Measurements from ENCODE around the gene STING1. TPM values are rescaled to one million over a fixed set of nuclear protein-coding genes. Genes with fewer than 3 reads are reported as not detected.

The STING1 gene
- total and polyA plus RNA-seq, 10 of the 15 experiments (the other 5 are each of a cell fraction or from before 2014, with no cell fraction given): 10.1 to 56.1 (median 41.0) TPM

DNA sequence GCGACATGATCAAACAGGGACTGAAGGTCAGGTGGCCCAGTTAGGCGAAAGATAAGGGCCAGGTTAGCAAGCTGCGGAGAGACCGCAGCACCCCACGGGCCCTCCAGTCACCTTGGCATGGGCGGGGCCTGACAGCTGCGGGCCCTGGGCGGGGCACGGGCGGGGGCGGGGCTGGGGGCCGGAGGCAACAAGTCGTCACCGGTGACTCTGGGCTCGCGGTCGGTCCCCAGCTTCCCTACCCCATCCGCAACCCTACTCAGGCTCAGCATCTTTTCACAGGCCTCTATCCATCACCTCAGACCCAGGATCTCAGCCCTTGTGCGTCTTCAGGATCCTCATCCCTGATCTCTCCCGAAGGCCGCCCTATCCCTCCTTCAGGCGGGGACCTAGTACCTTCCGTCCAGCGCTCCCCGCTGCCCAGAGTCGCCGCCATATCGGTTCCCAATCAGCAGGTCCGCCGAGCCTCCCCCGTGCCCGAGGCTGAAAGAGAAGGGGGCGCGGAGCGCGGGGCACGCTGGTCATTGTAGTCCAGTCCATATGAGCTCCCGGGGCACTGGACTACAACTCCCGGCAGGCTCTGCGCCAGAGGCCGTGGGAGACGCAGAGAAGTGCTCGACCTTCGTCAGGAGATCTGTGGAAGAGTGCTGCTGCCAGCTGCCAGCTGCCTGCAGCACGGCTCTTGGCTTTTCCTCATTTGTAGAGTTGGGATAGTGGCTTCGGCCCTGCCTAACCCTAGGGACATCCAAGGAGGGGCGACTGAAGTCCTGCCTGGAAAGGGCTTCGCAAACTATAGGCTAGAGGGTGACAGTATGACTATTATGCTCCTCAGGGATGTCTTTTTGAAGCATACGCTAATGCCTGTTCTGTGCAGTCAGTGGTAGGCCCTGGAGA lies 43.3 kb downstream of the STING1 start, which contains the start of gene DNAJC18 (continued):
- TF ChIP-seq, protein P1, sequence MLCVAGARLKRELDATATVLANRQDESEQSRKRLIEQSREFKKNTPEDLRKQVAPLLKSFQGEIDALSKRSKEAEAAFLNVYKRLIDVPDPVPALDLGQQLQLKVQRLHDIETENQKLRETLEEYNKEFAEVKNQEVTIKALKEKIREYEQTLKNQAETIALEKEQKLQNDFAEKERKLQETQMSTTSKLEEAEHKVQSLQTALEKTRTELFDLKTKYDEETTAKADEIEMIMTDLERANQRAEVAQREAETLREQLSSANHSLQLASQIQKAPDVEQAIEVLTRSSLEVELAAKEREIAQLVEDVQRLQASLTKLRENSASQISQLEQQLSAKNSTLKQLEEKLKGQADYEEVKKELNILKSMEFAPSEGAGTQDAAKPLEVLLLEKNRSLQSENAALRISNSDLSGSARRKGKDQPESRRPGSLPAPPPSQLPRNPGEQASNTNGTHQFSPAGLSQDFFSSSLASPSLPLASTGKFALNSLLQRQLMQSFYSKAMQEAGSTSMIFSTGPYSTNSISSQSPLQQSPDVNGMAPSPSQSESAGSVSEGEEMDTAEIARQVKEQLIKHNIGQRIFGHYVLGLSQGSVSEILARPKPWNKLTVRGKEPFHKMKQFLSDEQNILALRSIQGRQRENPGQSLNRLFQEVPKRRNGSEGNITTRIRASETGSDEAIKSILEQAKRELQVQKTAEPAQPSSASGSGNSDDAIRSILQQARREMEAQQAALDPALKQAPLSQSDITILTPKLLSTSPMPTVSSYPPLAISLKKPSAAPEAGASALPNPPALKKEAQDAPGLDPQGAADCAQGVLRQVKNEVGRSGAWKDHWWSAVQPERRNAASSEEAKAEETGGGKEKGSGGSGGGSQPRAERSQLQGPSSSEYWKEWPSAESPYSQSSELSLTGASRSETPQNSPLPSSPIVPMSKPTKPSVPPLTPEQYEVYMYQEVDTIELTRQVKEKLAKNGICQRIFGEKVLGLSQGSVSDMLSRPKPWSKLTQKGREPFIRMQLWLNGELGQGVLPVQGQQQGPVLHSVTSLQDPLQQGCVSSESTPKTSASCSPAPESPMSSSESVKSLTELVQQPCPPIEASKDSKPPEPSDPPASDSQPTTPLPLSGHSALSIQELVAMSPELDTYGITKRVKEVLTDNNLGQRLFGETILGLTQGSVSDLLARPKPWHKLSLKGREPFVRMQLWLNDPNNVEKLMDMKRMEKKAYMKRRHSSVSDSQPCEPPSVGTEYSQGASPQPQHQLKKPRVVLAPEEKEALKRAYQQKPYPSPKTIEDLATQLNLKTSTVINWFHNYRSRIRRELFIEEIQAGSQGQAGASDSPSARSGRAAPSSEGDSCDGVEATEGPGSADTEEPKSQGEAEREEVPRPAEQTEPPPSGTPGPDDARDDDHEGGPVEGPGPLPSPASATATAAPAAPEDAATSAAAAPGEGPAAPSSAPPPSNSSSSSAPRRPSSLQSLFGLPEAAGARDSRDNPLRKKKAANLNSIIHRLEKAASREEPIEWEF (IDR thresholded peaks at IDR 0.05; ENCODE audit: insufficient replicate concordance, low read depth, low read length): no peak
- TF ChIP-seq, protein P2, sequence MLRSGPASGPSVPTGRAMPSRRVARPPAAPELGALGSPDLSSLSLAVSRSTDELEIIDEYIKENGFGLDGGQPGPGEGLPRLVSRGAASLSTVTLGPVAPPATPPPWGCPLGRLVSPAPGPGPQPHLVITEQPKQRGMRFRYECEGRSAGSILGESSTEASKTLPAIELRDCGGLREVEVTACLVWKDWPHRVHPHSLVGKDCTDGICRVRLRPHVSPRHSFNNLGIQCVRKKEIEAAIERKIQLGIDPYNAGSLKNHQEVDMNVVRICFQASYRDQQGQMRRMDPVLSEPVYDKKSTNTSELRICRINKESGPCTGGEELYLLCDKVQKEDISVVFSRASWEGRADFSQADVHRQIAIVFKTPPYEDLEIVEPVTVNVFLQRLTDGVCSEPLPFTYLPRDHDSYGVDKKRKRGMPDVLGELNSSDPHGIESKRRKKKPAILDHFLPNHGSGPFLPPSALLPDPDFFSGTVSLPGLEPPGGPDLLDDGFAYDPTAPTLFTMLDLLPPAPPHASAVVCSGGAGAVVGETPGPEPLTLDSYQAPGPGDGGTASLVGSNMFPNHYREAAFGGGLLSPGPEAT (IDR thresholded peaks at IDR 0.05; ENCODE audit: low read depth): peak; percentile 56; the same call in 1 of the 2 replicates
- TF ChIP-seq IKZF2 (IDR thresholded peaks at IDR 0.05) (peak in 1 of 2 experiments; percentile 68; a peak in 2 of 4 replicates), PAX8 (IDR thresholded peaks at IDR 0.05) (no peak), SPI1 (IDR thresholded peaks at IDR 0.05; ENCODE audit: borderline replicate concordance, insufficient read depth, low read depth, low read length) (no peak), ZNF207 (IDR thresholded peaks at IDR 0.05; ENCODE audit: borderline replicate concordance) (peak; percentile 92), POLR2A (IDR thresholded peaks at IDR 0.05; ENCODE audit: low read depth, low read length) (peak; percentile 74), BCL11A (IDR thresholded peaks at IDR 0.05; ENCODE audit: low read depth, low read length) (no peak)
- TF ChIP-seq, protein P3, sequence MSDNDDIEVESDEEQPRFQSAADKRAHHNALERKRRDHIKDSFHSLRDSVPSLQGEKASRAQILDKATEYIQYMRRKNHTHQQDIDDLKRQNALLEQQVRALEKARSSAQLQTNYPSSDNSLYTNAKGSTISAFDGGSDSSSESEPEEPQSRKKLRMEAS (IDR thresholded peaks at IDR 0.05; ENCODE audit: low read depth, low read length): no peak; the same call in 1 of the 2 replicates
- TF ChIP-seq, protein P4, sequence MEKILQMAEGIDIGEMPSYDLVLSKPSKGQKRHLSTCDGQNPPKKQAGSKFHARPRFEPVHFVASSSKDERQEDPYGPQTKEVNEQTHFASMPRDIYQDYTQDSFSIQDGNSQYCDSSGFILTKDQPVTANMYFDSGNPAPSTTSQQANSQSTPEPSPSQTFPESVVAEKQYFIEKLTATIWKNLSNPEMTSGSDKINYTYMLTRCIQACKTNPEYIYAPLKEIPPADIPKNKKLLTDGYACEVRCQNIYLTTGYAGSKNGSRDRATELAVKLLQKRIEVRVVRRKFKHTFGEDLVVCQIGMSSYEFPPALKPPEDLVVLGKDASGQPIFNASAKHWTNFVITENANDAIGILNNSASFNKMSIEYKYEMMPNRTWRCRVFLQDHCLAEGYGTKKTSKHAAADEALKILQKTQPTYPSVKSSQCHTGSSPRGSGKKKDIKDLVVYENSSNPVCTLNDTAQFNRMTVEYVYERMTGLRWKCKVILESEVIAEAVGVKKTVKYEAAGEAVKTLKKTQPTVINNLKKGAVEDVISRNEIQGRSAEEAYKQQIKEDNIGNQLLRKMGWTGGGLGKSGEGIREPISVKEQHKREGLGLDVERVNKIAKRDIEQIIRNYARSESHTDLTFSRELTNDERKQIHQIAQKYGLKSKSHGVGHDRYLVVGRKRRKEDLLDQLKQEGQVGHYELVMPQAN (conservative IDR thresholded peaks at IDR 0.05): peak; percentile 74
- TF ChIP-seq, protein P5, sequence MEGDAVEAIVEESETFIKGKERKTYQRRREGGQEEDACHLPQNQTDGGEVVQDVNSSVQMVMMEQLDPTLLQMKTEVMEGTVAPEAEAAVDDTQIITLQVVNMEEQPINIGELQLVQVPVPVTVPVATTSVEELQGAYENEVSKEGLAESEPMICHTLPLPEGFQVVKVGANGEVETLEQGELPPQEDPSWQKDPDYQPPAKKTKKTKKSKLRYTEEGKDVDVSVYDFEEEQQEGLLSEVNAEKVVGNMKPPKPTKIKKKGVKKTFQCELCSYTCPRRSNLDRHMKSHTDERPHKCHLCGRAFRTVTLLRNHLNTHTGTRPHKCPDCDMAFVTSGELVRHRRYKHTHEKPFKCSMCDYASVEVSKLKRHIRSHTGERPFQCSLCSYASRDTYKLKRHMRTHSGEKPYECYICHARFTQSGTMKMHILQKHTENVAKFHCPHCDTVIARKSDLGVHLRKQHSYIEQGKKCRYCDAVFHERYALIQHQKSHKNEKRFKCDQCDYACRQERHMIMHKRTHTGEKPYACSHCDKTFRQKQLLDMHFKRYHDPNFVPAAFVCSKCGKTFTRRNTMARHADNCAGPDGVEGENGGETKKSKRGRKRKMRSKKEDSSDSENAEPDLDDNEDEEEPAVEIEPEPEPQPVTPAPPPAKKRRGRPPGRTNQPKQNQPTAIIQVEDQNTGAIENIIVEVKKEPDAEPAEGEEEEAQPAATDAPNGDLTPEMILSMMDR (IDR thresholded peaks at IDR 0.05 in 2 of 3, conservative IDR thresholded peaks at IDR 0.05 in 1 of 3; ENCODE audit: control insufficient read depth in 2 of 3, extremely low read depth in 1 of 3, insufficient read depth in 1 of 3, low read depth in 3 of 3, low read length in 3 of 3): no peak
- TF ChIP-seq, protein P6, sequence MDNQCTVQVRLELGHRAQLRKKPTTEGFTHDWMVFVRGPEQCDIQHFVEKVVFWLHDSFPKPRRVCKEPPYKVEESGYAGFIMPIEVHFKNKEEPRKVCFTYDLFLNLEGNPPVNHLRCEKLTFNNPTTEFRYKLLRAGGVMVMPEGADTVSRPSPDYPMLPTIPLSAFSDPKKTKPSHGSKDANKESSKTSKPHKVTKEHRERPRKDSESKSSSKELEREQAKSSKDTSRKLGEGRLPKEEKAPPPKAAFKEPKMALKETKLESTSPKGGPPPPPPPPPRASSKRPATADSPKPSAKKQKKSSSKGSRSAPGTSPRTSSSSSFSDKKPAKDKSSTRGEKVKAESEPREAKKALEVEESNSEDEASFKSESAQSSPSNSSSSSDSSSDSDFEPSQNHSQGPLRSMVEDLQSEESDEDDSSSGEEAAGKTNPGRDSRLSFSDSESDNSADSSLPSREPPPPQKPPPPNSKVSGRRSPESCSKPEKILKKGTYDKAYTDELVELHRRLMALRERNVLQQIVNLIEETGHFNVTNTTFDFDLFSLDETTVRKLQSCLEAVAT (IDR thresholded peaks at IDR 0.05): peak; percentile 76

All from GM12878 (cell line).